MM.1S (cell line): ENCODE results near the gene PIGN.

Experiments used
- DNase-seq: peaks from one replicate; pipeline ENCODE4 v3.0.0-alpha.2; 2015
- H2AFZ ChIP-seq: fragments of 300-600 bp; sonication (generic); 2 replicates; pipeline ENCODE4 v1.6.0; 2016; ENCODE audit warnings: antibody characterized with exemption, low read length
- H3F3A ChIP-seq: fragments of 300-600 bp; sonication (generic); 2 replicates; pipeline ENCODE4 v1.6.1; 2016; ENCODE audit warnings: mild to moderate bottlenecking, antibody characterized with exemption, low read length, moderate library complexity, mixed read lengths; ENCODE audit not compliant: insufficient read depth
- H3K27ac ChIP-seq: fragments of 300-600 bp; sonication (generic); 2 replicates; pipeline ENCODE4 v1.5.1; 2016; ENCODE audit warnings: mild to moderate bottlenecking, low read length
- H3K27me3 ChIP-seq: fragments of 300-600 bp; sonication (generic); replicated peaks from 2 replicates; pipeline ENCODE4 v1.6.0; 2016; ENCODE audit warnings: low read length; ENCODE audit not compliant: insufficient read depth
- H3K36me3 ChIP-seq: fragments of 300-600 bp; sonication (generic); replicated peaks from 2 replicates; pipeline ENCODE4 v1.6.1; 2016; ENCODE audit warnings: mild to moderate bottlenecking, low read length, mixed read lengths; ENCODE audit not compliant: insufficient read depth
- H3K4me1 ChIP-seq: fragments of 300-600 bp; sonication (generic); 2 replicates; pipeline ENCODE4 v1.6.1; 2016; ENCODE audit warnings: low read length, mixed read lengths
- H3K4me2 ChIP-seq: fragments of 300-600 bp; sonication (generic); 2 replicates; pipeline ENCODE4 v1.6.0; 2016; ENCODE audit warnings: low read depth, low read length
- H3K4me3 ChIP-seq: fragments of 300-600 bp; sonication (generic); 2 replicates; pipeline ENCODE4 v1.5.1; 2016; ENCODE audit warnings: low read length, mixed read lengths
- H3K79me2 ChIP-seq: fragments of 300-600 bp; sonication (generic); 2 replicates; pipeline ENCODE4 v1.6.1; 2016; ENCODE audit warnings: mixed run types, low read length, mixed read lengths
- H3K9ac ChIP-seq: fragments of 300-600 bp; sonication (generic); 2 replicates; pipeline ENCODE4 v1.6.1; 2016; ENCODE audit warnings: low read length, mixed read lengths
- H3K9me2 ChIP-seq: fragments of 300-600 bp; sonication (generic); replicated peaks from 2 replicates; pipeline ENCODE4 v1.6.1; 2016; ENCODE audit warnings: mild to moderate bottlenecking, low read length, mixed read lengths; ENCODE audit not compliant: insufficient read depth
- H3K9me3 ChIP-seq: fragments of 300-600 bp; sonication (generic); replicated peaks from 2 replicates; pipeline ENCODE4 v1.6.1; 2016; ENCODE audit warnings: mild to moderate bottlenecking, low read length, mixed read lengths; ENCODE audit not compliant: insufficient read depth
- H4K20me1 ChIP-seq: fragments of 300-600 bp; sonication (generic); 2 replicates; pipeline ENCODE4 v1.6.1; 2016; ENCODE audit warnings: mild to moderate bottlenecking, low read length, moderate library complexity, mixed read lengths; ENCODE audit not compliant: insufficient read depth
- EZH2 ChIP-seq: fragments of 300-600 bp; sonication (generic); optimal IDR thresholded peaks from 2 replicates; pipeline ENCODE3; 2017; ENCODE audit warnings: low read depth, mild to moderate bottlenecking, antibody characterized with exemption, low read length, mixed read lengths
- EZH2phosphoT487 ChIP-seq: fragments of 300-600 bp; sonication (generic); IDR thresholded peaks from 2 replicates; pipeline ENCODE4 v1.6.1; 2018; ENCODE audit warnings: antibody characterized with exemption, low read length
- TF ChIP-seq, protein P1 (sequence below): fragments of 300-600 bp; sonication (generic); IDR thresholded peaks from 2 replicates; pipeline ENCODE4 v1.5.1; 2016; ENCODE audit warnings: antibody characterized with exemption, low read length, mixed read lengths

The PIGN gene

DNA sequence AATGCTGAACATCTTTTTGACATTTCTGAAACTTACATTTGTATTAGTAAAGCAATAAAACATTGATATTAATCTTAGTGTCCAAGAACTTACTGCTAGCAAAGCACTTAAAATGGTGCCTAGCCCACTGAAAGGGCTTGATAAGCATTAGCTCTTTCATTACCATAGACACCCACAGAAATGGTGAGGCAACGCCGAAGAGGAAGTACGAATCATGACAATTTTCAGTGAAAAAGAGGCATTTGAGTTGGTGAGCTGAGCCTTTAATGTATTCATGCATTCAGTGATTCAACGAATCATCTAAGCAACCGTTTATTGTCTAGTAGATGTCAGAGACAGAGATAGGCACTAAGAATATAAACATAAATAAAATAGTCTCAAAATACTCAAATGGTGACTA lies 101.1 kb downstream of the PIGN start:
- Histone ChIP-seq H3K4me2 (no peak overlapping the region), H3K79me2 (no peaks in the 10 kb centered on the region), H3K4me3 (no peak overlapping the region), H3K9me3 (no peaks in the 10 kb centered on the region), H3F3A (no peaks in the 10 kb centered on the region), H3K4me1 (no peaks in the 10 kb centered on the region), H3K27me3 (no peaks in the 10 kb centered on the region), H4K20me1 (no peaks in the 10 kb centered on the region), H2AFZ (no peak overlapping the region), H3K36me3 (no peaks in the 10 kb centered on the region), H3K9ac (no peak overlapping the region), H3K9me2 (no peaks in the 10 kb centered on the region), H3K27ac (no peak overlapping the region)
- DNase-seq, result no peak
- TF ChIP-seq EZH2 (no peak), EZH2phosphoT487 (no peak)
- TF ChIP-seq, protein P1, sequence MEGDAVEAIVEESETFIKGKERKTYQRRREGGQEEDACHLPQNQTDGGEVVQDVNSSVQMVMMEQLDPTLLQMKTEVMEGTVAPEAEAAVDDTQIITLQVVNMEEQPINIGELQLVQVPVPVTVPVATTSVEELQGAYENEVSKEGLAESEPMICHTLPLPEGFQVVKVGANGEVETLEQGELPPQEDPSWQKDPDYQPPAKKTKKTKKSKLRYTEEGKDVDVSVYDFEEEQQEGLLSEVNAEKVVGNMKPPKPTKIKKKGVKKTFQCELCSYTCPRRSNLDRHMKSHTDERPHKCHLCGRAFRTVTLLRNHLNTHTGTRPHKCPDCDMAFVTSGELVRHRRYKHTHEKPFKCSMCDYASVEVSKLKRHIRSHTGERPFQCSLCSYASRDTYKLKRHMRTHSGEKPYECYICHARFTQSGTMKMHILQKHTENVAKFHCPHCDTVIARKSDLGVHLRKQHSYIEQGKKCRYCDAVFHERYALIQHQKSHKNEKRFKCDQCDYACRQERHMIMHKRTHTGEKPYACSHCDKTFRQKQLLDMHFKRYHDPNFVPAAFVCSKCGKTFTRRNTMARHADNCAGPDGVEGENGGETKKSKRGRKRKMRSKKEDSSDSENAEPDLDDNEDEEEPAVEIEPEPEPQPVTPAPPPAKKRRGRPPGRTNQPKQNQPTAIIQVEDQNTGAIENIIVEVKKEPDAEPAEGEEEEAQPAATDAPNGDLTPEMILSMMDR, result no peak

DNA sequence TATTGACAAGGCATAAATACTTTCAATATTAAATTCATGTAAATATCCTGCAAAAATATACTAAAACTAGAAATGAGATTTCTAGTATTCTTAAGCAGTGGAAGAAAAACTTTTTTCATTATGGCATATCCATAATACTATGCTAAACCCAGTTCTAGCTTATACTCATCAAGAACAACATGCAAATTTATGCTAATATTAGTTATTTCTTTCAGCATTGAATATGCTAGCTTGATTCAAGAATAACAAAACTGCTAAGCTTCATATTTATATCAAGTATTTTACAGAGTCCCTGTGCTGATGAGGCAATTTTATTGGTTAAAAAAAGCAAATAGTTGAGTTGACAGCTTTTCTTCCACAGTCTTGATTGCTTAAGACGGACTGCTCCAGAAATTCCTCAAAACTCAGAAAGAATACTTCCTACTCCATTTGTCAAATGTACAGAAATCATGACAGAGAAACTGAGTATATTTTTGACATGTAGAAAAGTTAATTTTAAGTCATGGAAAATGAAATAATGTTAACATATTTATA lies 105.0 kb downstream of the PIGN start:
- H3K27ac ChIP-seq, result no peak overlapping the region
- no peak overlapping the region for H3K4me2 ChIP-seq
- TF ChIP-seq, protein P1, result no peak
- no peak for TF ChIP-seq EZH2phosphoT487
- no peak overlapping the region for H2AFZ ChIP-seq
- H3K4me3 ChIP-seq, result no peak overlapping the region
- H3K27me3 ChIP-seq, result no peaks in the 10 kb centered on the region
- H3F3A ChIP-seq, result no peaks in the 10 kb centered on the region
- no peaks in the 10 kb centered on the region for H3K4me1 ChIP-seq
- no peak for DNase-seq
- no peak overlapping the region for H3K9ac ChIP-seq
- no peaks in the 10 kb centered on the region for H3K79me2 ChIP-seq
- H3K36me3 ChIP-seq, result no peaks in the 10 kb centered on the region
- H3K9me2 ChIP-seq, result no peaks in the 10 kb centered on the region
- no peaks in the 10 kb centered on the region for H4K20me1 ChIP-seq
- H3K9me3 ChIP-seq, result no peaks in the 10 kb centered on the region

DNA sequence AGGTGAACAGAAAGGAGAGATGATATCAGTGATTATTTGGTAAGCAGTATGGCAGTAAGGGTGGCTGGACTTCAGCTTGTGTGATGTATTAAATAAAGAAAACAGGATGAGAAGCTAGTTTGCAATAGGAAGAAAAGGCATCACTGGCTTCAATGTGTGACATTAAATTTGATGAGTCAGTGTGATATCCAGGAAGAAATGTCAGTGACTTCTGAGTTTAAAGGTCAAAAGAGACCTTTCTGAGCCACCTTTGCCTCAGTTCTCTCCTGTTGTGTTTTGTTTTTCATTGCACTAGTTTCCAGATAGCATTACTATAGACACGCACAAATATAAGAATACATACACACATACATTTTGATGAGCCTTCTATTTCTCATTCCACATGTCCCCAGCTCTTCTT lies 105.6 kb downstream of the PIGN start:
- no peak for TF ChIP-seq EZH2phosphoT487
- TF ChIP-seq, protein P1, result no peak
- TF ChIP-seq EZH2, result no peak
- no peaks in the 10 kb centered on the region for H3K9me2 ChIP-seq

More for the DNA sequence above, 105.6 kb downstream of the PIGN start:
- no peaks in the 10 kb centered on the region for H3K27me3 ChIP-seq
- H3K4me3 ChIP-seq, result no peak overlapping the region
- no peaks in the 10 kb centered on the region for H3F3A ChIP-seq
- no peaks in the 10 kb centered on the region for H4K20me1 ChIP-seq
- no peak overlapping the region for H3K9ac ChIP-seq
- H3K79me2 ChIP-seq, result no peaks in the 10 kb centered on the region
- no peaks in the 10 kb centered on the region for H3K9me3 ChIP-seq
- no peak overlapping the region for H2AFZ ChIP-seq
- no peak overlapping the region for H3K27ac ChIP-seq
- H3K4me1 ChIP-seq, result no peaks in the 10 kb centered on the region
- no peaks in the 10 kb centered on the region for H3K36me3 ChIP-seq
- no peak for DNase-seq
- H3K4me2 ChIP-seq, result no peak overlapping the region
